ENCODE measurements around the gene C4orf50.

Gene C4orf50

DNA sequence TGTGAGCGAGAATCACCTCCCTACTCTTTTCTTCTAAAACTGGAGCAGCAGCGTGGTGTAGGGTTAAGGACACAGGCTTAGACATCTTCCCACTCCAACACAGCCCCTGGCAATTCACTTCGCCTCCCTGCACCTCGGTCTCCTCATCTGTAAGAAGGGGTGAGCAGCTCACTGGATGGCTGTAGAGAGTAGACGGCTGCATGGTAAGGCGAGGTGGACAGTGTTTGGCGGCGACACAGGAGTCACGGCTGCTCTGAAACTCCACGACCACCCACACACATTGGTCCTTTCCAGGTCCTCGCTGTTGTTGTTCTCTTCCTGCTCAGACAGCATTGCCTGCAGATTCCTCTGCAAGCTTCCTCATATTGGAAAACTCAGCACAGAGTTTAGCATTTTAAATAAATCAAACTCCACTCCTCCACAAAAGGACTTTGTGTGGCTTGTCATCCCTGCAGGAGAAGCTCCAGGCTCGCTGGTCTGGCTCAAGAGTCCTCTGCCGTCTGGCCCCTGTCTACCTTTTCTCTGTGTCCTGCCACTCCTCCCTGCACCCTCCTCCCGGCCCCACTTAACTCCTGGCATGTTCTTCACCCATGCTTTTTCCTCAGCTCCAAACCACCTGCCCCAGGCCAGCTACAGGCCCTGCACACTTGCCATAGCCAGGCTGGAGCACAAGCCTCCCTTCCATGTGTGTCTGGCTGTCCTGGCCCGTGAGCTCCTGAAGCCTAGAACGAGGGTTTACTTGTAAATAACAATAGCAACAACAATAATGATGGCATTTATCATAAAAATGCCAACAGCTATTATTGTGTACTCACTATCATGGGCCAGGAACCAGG, 84.0 kb downstream of the C4orf50 start:
- DNase-seq: no peak

DNA sequence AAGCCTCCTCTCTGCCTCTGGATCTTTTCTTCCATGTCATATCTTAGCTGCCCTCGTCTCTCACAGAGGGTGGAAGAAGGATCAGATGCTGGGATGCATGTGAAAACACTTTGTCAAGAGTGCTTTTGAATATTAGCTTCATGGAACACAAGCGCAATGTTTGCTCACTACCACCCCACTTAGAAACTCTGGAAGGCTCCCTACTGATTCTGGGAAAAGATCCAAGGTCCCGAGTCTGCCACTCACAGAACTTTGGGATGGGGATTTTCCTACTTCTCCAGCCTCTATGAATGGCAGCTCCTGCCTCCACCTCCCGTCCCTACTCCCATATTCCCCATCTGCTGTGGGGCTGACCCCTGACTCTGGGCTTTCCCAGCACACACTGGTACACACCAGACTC, 85.1 kb downstream of the C4orf50 start:
- peak; percentile 40 for DNase-seq

GRCh38 chr4:5932035-5932568, 86.1 kb downstream of the C4orf50 start:
- peak; percentile 93 for DNase-seq

GRCh38 chr4:5931526-5931925, 86.7 kb downstream of the C4orf50 start:
- no peak for DNase-seq

GRCh38 chr4:5930876-5931275, 87.4 kb downstream of the C4orf50 start:
- no peak for DNase-seq

DNA sequence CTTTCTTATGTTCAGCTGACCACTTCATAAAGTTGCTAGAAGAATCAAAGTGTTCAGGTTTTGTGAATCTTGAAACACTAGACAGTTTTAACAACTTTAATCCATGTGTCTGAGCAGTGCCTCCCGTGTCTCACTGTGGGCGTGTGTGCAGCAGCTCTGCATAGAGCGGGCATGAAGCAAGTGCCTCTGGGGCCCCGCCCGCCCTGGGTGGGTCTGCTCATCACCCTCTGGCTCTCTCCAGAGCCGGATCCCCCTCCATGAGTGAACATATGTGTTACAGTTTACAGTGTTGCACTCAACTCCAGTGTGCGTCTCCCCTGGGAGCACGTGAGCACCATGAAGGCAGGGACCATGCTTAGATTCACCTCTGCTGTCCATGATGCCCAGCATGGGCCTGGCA, 87.8 kb downstream of the C4orf50 start:
- DNase-seq: no peak

DNA sequence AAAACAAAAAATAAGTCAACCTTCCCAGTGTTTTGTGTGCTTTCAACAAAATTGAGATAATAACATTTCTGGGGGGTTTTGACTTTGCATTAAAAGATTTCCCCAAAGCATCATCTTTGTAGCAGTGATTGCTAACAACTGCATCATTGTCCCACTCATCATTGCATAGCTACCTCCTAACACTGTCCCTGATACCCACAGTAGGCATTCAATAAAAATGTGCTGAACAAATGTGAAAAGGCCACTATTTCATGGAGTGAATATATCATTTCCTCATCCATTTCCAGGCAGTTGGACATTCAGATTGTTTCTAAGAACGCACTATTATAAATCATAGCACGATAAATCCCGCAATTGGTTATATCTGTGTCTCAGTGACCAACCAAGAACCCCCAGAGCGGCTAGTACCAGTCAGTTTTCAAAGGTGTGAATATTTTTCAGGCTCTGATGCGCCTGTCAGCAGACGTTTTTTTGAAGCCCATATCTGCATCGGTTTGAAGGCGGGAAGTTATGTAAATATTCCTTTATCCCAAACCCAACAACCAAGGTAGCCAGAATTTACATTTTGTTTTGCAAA, 89.3 kb downstream of the C4orf50 start:
- DNase-seq: no peak

DNA sequence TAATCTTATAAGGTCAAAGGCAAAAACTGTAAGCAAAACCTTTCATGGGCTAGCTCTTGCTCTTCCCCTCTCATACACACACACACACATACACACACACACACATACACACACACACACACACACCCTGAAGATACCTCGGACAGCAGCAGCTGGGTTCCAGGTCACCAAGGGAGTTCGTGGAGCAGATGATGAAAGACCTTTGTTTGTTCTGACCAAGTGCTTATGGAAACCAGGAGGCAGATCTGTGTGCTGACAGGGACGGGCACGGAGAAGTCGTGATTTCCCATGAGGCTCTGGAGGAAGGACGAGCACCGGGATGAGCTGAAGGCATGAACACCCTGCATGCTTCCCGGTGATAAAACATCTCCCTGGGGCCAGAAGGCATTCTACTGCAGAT, 90.0 kb downstream of the C4orf50 start:
- DNase-seq: peak; percentile 19

- DNase-seq: no peak
Observed at GRCh38 chr4:5927747-5928146, 90.5 kb downstream of the C4orf50 start.

DNA sequence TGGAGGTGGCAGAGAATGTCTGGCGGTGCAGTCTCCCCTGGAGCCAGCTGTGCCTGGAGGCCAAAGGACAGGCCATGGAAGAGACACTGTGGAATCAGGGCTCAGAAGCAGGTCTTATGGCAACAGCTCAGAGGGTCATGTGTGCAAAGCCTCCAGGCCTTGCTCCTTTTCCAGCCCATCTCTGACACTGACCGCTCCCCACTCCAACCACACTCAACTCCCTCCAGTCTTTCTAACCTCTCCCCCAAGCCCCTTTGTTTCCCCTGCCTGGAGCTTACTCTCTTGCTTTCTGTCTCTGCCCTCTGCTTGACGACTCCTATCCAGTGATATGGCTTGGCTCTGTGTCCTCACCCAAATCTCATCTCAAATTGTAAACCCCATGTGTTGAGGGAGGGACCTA, 91.1 kb downstream of the C4orf50 start:
- DNase-seq: no peak

- no peak for DNase-seq
Observed at GRCh38 chr4:5926598-5926997, 91.6 kb downstream of the C4orf50 start.

GRCh38 chr4:5925419-5926200, 92.6 kb downstream of the C4orf50 start:
- no peak for DNase-seq

DNA sequence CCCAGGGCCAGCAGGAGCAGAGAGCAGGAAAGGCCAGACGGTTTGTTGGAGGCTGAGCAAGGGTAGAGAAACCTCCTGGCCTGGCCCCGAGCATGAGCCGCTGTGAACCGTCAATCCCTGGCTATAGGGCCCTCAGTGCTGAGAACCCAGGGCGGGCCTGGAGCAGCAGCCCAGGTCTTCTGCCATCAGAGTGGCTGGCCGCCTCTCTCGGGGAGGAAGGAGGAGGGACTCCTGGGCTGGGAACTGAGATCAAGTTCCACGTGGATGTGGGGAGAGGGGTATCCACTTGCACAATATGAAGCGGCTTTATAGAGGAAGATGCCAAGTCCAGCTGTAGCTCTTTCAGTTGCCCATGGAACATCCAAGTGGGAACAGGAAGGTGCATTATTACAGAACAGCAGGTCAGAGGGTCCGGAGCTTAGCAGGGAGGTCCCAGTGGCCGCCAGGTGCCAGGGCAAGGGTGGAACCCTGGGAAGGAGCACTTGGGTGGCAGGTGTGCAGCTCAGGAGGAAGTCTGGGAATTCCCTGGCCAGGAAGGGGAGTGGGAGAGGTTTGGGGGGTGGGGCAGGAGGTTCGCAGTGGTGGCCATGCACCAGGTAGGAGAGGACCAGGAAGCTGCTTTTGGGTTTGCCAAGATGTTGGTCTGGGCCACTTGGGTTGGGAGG, 93.6 kb downstream of the C4orf50 start:
- DNase-seq: no peak

GRCh38 chr4:5923376-5923775, 94.9 kb downstream of the C4orf50 start:
- no peak for DNase-seq

GRCh38 chr4:5922556-5922955, 95.7 kb downstream of the C4orf50 start:
- no peak for DNase-seq

DNA sequence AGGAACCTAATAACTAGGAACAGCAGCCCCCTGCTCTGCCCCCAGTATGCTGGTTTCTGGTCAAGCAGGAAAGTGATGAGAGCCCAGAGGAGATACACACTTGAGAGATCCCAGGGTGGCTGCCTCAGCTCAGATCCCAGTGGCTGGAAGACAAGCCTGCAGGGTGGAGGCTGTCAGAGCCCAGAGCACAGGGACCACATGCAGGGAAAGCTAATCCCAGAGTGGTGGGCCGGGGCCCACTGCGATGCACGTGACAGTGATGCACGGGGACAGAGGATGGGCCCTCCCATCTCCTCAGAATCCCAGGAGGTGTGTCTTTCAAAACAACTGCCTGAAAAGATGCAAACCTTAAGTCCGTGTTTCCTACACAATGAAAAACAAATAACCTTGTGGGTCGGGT, 96.2 kb downstream of the C4orf50 start:
- no peak for DNase-seq

- DNase-seq: no peak
Observed at GRCh38 chr4:5921101-5921980, 96.9 kb downstream of the C4orf50 start.

DNA sequence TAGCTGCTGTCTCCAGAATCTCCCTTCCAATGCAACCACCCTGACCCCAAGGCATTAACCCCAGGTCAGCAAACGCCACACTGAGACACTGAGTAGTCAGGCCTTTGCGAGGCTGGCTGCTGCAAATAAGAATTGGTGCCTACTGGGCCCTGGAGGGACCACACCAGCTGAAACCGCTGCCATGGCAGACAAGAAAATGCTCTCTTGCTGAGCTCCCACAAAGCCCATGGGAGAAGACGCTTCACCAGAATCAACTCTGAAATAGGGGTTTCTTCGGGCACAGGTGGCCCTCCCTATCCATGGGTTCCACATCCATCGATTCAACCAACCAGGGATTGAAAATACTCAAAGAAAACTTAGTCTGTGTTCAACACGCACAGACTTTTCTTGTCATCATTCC, 98.7 kb downstream of the C4orf50 start:
- DNase-seq: no peak

- no peak for DNase-seq
Observed at GRCh38 chr4:5919044-5919443, 99.2 kb downstream of the C4orf50 start.

DNA sequence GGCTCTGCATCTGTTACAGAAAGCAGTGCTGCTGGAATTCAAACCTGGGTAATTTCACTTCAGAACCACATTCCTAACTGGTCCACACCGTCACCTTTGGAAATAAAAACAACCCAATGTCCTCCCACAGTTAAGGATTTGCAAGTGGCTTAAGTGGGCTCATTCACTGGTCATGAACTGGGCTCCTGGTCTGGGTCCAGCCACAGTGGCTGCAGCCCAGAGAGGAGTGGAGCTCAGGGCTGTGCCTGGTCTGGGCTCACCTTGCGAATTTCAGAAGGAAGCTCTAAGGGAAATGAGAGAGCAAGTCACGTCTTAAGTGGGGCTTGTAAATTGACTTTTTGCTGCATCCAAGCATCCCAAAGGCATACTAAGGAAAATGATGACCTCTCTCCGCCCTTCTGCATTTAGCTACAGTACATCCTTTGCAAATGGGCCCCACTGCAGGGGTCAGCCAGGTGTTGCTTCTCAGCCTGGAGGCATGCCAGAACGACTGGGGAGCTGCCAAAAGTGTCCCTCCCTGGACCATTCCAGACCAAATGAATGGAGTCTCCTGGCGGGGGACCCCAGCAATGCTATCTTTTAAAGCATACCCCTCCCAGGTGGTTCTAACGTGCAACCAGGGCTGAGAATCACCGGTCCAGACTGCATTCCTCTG, 99.8 kb downstream of the C4orf50 start:
- no peak for DNase-seq

- DNase-seq: no peak
Observed at GRCh38 chr4:5917672-5918071, 100.6 kb downstream of the C4orf50 start.

- DNase-seq: no peak
Observed at GRCh38 chr4:5916229-5916628, 102.0 kb downstream of the C4orf50 start.

Measured in NCI-H774 (cell line).